Cardiac fibroblast (primary cell): Measurements from ENCODE around the gene HLTF.

Experiments
- DNase-seq, 2 donors: peaks; one replicate each; pipeline versions ENCODE4 v3.0.0 to v3.0.0-alpha.2; 2010; ENCODE audit warnings: low read depth in 2 of 2
- H3K4me3 ChIP-seq, 2 donors: replicated peaks in 1 of 2; 1 replicate in 1 of 2; 2 replicates in 1 of 2; pipeline ENCODE4 v1.5.1; 2011; ENCODE audit warnings: low read depth in 2 of 2, low read length in 2 of 2, mild to moderate bottlenecking in 2 of 2, moderate library complexity in 1 of 2
- CTCF ChIP-seq: IDR thresholded peaks from one replicate; pipeline ENCODE4 v1.5.1; 2011; ENCODE audit warnings: low read depth, mild to moderate bottlenecking, low read length, inconsistent platforms

Gene HLTF

GRCh38 chr3:149086232-149086988 lies at the start of gene HLTF:
Gene HLTF (minus strand): TSS chr3:149086533. CDS start chr3:149086336, 197 bp downstream.
- peak within 1 kb of the TSS; percentile 91 to 92 for H3K4me3 ChIP-seq
- peak; percentile 99 for DNase-seq
- TF ChIP-seq CTCF = no peak

- TF ChIP-seq CTCF = no peak
- no peak overlapping the region for H3K4me3 ChIP-seq
- DNase-seq = peak; percentile 45 to 53
Measured at GRCh38 chr3:149134575-149134974, 48.2 kb upstream of the HLTF start.

GRCh38 chr3:149131589-149131988 lies 45.3 kb upstream of the HLTF start:
- no peak overlapping the region for H3K4me3 ChIP-seq
- no peak for TF ChIP-seq CTCF
- no peak for DNase-seq

- no peak for TF ChIP-seq CTCF
- peak; percentile 87 to 92 for DNase-seq
- peak within 1 kb of the TSS; percentile 67 to 96 for H3K4me3 ChIP-seq
Measured at GRCh38 chr3:149129326-149130205, 43.2 kb upstream of the HLTF start, which contains the start of gene HPS3. Gene HPS3 (plus strand): TSS chr3:149129638. CDS start chr3:149129724, 86 bp downstream.

GRCh38 chr3:149128821-149129220 lies 42.5 kb upstream of the HLTF start:
- peak in 1 of 2 donors; percentile 35 for DNase-seq
- no peak for TF ChIP-seq CTCF

GRCh38 chr3:149122721-149123578 lies 36.6 kb upstream of the HLTF start:
- no peak for TF ChIP-seq CTCF
- H3K4me3 ChIP-seq = no peak overlapping the region
- DNase-seq = peak in 1 of 2 donors; percentile 37

More at GRCh38 chr3:149128821-149129220, 42.5 kb upstream of the HLTF start:
- peak overlapping the region; percentile 67 to 96 for H3K4me3 ChIP-seq
